ENCODE results near the gene NHLRC1.

NHLRC1 gene

DNA sequence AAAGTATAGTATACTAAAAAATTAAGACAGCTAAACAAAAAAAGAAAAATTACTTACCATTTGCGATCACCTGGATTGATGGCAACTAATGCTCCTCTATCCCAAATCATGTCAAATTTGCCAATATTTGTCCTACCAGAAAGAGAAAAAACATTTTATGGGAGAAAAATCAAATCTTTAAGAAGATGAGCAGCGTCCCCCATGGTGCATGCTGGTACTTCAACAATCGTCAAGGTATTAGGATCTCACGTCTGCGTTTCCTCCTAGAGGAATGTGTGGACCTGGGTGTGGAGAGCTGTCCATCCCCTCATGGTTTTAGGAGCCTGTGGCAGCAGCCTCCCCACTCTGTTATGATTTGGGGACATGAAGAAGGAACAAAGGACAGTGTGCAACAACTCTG lies 16.4 kb upstream of the NHLRC1 start:
- DNase-seq = no peak

DNA sequence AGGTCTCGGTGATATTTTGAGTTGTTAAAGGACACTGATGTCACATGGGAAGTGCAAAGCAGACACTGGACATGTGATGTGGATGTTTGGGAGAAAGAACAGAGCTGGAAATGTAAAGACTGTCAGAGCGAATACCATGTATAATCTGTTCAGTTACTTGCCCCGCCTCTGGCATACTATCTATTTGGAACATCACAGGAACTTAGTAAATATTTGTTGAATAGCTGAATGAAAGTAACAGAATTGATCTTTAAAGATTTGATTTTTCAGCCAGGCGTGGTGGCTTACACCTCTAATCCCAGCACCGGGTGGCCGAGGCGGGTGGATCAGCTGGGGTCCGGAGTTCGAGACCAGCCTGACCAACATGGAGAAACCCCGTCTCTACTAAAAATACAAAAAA lies 13.8 kb upstream of the NHLRC1 start:
- DNase-seq = no peak

DNA sequence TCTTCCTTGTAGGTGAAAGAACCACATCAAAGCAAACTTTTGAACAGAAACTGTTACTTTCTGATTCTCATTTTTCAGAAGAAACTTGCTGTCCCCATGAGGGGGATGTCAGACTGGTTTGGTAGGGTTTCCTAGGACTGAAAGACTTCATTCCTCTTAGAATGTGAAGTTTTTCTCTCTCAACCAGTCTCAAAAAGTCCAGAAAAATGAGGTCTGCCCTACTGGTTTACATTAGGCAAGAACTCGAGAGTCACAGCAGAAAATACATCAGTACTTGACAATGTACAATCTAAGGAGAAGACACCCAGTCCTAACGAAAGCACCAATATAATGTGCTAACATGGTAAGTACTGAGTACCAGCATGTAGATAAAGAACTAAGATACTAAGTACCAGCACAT lies 12.7 kb upstream of the NHLRC1 start:
- DNase-seq = no peak

DNA sequence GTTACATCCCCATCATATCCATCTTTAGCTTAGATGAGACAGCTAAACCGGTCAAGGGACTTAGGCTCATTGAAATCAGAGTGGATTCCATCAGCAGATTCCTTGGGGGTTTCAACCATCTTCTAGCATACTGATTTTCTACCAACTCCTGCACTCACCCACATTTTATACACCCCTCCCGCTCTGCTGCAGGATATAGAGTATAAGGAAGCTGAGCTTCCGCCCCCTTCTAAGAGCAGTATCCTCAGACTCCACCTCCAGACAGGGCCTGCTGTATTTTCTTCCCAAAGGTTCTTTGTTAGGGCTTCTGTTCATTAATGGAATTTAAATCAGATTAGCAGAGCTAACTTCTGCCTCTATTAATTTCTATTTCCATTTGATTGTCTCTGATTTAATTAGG lies 9.9 kb upstream of the NHLRC1 start:
- no peak for DNase-seq

DNA sequence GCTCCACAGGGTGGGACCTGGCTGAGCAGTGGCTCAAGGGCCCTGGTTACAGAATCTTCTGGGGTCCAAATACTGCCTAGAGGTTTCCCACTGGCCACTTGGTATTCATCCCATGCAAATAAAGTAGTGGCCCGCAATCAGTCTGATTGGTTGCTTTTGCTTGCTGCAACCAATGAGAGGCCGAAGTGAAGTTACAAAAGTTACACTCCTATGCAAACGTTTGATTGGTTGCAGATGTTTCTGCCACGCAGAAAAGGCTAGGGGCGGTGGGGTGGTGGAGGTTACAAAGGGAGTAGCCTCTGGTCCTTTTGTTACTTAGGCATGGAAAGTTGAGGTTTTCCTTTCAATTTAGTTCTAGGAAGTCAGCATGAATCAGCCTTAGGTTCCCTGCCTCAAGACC lies 3.6 kb upstream of the NHLRC1 start:
- DNase-seq = no peak

DNA sequence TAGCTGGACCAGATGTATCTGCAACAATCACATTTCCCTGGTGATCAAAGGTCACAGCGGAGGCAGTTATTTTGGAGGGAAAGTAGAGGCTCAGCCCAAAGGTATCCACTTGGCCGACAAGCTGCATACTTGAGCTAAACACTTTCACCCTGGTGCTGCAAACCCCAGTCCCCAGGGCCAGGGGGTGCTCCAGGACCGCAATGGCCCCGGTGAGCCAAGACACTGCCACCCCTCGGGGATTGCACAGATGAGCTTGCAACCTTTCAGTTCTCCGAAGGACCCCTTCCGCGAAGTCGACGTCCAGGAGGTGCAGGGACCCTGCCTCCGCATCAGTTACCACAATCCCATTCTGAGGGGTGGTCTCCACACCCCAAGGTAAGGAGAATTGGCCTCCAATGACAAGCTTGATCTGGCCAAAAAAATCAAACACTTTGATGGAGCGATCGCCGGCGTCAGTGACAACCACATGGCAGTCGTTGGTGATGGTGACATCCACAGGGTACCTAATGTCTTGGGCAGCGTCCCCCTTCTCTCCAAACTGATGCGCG lies 823 bp downstream of the NHLRC1 start:
- no peak for DNase-seq

DNA sequence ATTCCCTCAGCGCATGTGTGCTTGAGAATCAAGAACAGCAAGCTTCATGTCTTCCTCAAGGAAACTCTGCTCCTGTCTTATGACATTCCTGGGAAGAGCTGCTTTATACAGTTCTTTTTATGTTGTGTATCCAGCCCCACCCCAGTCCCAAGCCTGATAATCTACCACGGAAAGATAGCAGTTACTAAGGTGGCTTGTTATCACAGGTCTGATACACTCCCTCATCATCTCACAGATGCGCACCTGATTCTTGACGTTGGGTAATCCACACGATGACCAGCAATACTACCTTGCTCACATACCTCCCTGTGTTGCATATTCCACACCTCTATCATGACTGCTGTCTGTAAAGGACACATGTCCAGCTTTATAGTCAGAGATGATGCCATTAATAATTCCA lies 3.2 kb downstream of the NHLRC1 start:
- DNase-seq = no peak

DNA sequence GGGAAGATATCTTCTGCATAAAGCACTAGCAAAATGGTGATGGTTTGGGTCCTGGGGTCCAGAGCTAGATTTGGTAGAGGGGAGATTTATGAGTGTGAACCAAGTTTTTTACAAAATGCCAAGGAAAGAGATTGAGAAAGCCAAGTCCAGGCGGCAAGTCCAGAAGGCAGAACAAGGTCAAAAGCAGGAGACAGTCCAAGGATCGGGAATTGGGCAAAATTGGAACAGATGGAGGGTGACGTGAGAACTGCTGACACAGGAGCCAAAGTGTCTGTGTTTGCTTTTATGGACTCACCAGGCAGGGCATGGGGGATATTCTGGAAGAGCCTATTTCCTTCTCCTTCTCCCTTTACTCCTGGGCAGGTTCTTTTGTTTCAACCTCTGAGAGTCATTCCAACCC lies 4.1 kb downstream of the NHLRC1 start:
- DNase-seq = no peak

DNA sequence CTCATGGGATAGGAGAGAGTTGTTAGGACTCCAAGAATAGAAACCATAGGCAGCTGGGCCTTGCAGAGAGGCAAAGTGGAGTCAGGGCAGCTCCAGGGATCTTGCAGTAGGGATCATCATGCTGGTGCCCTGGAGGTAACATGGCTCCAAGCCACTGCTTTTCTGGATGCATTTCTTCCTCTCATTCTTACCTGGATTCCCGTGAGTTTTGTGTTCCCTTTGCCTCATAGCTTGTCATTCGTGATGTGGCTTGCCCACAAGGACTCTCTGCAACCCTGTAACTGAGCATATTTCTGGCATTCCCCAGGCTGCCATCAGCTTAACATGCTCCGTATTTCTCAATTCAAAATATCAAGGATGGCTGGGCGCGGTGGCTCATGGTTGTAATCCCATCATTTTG lies 5.3 kb downstream of the NHLRC1 start:
- no peak for DNase-seq

DNA sequence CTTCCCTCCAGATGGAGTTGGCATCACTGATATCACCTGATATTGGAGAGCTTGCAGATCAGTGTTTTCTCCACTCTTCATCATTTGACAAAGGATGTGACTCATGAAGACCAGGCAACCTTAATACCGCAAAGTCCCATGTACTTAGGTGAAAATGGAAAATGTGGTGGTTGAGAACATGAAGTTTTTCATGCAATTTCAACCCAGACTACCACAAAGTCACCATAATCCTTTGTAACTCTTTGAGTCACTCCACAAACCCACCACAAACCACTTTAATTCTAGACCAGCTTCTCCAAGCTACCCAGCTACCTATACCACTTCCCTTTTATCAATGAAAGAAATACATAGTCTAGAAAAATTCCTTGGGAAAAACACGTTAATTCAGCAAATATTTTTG lies 7.1 kb downstream of the NHLRC1 start:
- DNase-seq = no peak

DNA sequence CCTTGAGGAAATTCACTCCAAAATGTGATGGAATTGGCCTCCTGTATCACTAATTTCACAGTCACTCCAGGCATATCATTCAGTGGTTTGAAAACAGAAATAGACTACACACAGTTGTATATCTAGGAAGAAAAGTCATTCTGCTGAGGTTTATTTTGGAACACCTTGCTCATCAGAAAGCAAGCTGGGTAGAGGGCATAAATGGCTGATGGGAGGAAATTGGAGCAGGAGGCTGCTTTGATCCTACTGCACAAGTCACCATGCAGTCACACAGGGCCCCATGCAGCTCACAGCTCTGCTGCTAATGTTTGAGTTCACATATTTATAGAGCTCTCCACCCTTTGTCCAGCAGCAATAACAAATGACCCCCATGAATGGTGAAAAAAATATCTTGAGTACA lies 12.3 kb downstream of the NHLRC1 start:
- no peak for DNase-seq

DNA sequence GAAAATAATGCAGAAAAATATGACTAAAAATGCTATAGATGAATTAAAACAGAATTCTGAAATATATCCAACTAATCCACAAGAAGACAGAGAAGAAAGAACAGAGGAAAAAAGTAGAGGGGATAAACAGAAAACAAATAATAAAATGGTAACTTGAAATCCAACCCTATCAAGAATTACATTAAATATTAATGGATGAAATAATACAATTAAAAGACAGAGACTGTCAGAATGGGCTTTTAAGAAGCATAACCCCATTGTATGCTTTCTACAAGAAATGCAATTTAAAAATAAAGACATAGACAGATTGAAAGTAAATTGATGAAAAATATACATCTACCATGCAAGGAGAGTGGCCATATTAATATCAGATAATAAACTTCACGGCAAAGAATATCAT lies 15.4 kb downstream of the NHLRC1 start:
- DNase-seq = no peak

DNA sequence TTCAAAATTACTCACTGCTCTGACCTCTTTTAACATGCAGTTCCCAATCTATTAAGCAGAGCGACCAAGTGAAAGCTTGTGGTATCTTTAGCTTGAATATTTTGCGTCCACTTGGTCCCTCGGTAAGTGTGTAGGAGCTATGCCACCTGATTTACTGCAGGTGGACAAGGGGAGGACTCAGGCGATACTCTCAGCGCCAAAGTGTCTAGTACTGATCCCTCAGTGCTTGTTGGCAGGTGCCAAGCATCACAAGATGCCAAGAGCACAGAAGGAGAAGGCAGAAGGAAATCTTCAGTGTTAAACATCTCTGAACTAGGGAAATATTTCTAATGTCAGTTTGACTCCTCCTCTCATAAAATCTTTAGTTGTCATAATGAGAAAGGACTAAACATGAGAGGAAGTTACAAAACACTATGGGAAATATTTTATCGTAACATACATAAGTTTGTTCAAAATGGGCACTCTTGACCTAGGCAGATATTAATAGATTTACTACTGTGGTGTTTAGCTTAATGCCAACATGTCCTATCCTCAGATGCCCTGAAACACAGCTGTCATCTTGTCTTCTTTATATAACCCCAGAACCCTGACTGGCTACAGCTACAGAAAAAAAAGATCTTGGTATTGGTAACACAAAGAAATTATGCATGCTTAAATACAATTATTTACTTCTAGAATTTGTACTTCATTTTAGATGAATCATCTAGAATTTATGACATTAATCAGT lies 19.5 kb downstream of the NHLRC1 start:
- no peak for DNase-seq

DNA sequence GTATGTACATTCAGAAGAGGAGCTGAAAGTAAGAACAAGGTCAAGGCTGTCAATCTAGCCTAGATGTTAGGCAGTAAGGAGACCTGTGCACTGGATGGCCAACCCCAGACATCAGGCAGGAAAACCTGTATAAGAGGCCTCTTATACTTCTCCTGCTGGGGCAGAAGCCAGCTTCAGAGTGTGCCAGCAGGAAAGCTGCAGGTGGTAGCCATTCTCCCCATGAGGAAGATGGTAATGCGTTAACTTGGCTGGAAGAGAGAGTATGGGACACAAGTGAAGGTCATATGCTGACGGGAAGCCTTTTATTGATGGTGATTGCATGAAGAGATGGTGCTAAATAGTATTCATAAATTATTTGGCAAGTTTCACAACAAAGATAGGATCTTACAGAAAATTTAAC lies 20.6 kb downstream of the NHLRC1 start:
- DNase-seq = no peak

DNA sequence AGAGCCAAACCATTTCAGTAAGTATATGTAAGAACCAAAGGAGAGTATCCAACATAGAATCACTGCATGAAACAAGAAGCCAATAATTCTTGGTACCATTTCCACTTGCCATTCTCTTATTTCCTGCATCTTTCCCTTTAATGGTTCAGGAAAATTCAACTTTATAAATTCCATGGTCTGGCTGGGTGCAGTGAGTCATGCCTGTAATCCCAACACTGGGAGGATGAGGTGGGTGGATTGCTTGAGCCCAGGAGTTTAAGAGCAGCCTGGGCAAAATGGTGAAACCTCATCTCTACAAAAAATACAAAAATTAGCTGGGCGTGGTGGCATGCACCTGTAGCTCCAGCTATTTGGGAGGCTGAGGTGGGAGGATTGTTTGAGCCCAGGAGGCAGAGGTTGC lies 21.2 kb downstream of the NHLRC1 start:
- no peak for DNase-seq

DNA sequence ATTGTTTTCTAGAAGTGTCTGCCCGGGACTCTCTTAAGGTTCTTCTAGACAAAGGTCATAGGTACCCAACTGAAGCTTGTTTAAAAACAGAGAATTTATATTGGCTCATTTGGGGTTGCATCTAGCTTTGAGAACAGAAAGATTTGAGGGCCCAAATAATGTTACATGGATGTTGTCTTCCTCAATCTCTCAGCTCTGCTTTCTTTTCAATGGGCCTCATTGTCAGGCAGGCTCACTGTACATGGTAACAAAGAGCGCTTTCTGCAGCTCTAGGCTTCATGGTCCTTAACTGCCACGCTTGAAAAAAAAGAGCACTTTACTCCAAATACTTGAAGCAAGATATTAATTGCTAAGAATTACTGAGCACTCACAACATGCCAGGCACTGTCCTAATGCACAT lies 22.2 kb downstream of the NHLRC1 start:
- DNase-seq = no peak

DNA sequence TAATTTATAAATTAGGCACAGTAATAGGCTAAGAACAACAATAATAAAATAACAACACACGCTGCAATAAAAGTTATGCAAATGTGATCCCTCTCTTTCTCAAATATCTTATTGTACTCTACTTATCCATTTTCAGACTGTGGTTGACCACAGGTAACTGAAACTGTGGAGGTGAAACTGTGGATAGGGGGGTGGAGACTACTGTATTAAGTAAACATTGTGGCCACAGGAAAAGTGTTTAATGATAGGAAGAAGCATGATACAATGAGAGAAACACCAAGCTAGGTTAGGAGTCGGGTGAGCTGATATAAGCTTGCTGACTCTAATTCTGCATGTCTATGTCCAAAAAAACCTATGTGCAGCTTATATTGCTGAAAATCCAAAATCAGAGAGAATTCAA lies 23.0 kb downstream of the NHLRC1 start:
- DNase-seq = no peak

DNA sequence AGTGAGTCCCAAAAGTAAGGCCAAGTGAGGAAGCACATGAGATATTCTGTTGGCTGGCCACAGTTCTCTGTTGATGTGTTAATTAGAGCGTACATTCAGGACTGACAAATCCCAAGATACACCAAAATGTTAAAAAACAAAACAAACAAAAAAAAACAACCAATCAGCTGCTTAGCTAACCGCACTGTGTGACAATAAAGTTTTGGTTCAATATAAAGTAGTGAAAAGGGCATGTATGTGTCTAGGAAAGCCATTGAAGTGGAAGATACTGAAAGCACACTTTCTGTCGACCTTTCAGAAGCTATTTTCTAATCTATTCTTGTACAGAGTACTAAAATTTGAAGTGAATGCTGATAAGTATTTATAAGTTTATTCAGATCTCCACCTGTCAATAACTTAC lies 26.1 kb downstream of the NHLRC1 start:
- no peak for DNase-seq

DNA sequence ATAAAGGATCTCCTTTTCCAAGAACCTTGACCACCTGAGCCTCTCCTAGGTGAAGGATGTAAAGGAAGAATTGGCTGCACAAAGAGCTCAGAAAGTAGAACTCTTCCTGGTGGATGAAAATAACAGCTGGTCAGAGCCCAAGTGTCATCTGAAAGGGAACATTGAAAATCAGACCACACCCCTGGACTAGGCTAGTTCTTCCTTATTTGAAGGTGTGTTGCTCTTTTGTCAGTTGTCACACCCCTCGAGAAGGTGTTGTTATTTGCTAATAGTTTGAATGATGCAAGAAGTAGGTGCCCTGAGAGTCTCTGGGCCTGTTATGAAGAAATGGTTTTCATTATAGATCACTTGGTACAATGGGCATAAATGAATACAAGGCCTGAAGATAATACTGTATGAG lies 31.1 kb downstream of the NHLRC1 start:
- no peak for DNase-seq

DNA sequence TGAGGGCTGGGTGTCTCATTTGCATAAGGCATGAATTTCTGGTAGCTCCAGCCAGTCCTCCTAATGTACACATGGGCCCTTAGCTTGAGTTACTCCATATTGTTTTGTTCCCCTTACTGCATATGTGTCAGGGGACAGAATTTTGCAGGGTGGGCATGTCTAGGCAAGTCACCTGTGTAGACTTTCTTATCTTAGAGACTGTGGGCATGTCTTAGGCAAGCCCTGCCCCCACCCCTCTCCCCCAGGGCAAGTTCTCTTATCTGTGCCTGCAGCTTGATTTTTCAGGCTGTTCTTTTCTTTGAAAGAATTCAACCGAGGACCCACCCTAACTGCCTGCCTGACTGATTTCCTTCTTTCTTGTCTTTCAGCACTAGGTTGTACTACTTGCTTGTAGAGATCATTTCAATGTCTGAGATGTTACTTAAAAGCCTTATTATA lies 32.1 kb downstream of the NHLRC1 start:
- DNase-seq = no peak

DNA sequence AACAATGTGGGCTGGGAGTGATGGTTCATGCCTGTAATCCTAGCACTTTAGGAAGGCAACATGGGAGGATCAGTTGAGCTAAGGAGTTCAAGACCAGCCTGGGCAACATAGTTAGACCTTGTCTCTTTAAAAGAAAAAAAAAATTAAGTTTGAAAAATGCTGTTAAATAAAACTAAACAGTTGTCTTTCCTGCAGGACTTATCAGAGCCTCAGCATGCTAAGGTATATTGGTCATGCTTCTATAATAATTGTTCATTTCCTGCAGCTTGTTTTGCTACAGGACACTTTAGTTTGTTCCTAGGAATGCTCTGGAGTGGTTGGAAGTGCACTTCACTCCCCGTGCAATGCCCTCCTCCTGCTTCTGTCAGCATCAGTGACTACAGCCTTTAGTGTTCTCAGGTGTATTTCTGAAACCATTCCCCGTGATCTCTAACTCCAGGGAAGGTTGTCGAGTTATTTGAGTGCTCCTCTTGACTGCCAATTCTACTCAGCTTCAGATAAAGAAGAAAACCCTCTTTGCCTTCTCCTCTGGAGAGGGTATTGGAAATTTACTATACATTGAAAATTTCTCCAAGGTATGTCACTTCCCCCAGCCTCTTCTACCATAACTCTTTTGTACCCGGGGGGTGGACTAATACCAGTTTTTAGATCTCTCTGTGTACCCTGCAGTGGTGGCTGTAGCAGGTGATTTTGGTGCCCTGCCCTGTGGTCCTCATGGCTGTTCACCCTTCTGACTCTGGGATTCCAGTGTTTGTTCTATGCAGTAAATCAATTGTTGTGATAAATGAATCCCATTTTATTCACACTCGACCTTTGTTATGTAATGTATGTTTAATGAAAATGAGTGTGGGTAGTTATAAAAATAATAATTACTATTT lies 33.8 kb downstream of the NHLRC1 start:
- no peak for DNase-seq

DNA sequence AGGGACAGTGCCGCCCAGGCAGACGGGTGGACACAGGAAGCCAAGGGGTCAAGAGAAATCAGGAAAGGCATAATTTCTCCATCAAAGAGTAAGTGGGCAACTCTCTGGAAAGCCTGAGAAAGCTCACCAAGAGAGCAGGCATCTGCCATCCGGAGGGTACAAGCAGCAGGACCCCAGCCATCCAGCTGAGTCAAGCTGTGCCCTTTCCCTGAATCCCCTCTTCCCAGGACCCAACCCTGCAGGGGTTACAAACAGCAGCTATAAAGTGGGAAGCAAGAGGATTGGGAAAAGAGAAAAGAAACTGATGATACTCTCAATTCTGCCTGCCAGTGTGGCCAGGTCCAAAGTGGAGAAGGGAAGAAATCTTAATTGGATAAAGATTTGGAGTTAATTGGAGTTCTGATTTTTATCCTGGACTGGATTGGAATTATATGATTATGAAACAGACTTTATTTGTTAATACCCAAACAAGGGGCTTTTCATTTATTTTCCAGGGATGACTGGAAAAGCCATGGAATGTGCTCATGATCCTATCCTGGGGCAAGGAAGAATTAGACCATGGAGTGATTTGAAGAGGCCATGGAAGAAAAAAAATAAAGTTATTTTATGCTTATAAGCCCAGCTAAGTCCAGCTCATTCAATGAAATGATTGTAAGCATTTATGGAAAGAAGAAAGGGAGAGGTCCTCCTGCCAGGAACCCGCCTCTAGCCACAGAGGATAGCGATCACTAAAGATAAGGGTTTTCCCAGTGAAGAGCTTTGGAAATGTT lies 34.9 kb downstream of the NHLRC1 start:
- DNase-seq = no peak

DNA sequence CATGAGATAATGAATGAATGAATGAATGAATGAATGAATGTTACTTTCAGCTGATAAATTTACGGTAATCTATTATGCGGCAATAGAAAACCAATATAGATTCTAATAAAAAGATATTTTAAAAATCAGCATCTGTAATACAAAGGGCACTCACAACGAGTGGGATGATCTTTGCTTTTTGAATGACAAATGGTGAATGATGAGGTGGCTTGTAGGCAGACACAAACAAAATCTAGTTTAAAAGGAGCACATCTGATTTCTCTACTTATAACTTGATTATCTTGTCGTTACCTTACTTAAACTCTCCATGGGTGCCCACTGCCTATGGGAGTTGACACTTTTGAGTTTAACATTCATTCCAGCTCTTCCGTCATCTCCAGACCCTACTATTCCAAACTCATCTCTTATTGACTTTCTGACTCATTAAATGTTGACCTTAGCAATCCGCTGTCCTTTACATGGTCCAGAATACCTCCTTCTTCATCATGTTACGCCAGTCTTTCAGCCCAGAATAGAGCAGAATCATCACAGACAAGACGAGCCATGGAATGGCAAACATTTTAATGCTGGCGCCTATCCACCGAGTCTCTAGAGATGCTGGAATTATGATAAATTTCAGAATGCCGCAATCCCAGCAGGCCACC lies 41.3 kb downstream of the NHLRC1 start:
- no peak for DNase-seq
